ENCODE measurements around the gene TRIM2.

The TRIM2 gene

DNA sequence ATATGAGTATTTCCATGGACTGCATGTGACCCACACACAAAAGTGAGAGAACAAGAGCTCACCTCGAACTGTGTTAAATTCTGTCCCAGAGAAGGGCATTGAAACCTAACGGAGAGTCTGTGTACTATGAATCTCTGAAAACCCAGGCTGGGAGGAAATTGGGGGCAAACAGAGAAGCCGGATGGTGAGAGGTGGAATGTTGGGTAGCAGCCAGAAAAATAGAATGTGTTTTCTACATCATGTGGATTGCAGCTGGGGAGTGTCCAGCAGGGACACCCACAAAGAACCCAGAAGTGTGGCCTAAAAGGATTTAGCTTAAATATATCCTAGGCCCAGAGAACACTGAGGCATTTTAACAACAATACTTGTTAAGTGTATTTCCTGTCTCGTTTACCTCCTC, 178.9 kb downstream of the TRIM2 start:
- TF ChIP-seq, protein P1, sequence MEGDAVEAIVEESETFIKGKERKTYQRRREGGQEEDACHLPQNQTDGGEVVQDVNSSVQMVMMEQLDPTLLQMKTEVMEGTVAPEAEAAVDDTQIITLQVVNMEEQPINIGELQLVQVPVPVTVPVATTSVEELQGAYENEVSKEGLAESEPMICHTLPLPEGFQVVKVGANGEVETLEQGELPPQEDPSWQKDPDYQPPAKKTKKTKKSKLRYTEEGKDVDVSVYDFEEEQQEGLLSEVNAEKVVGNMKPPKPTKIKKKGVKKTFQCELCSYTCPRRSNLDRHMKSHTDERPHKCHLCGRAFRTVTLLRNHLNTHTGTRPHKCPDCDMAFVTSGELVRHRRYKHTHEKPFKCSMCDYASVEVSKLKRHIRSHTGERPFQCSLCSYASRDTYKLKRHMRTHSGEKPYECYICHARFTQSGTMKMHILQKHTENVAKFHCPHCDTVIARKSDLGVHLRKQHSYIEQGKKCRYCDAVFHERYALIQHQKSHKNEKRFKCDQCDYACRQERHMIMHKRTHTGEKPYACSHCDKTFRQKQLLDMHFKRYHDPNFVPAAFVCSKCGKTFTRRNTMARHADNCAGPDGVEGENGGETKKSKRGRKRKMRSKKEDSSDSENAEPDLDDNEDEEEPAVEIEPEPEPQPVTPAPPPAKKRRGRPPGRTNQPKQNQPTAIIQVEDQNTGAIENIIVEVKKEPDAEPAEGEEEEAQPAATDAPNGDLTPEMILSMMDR (conservative IDR thresholded peaks at IDR 0.05): no peak
- no peak overlapping the region for H3K27ac ChIP-seq

DNA sequence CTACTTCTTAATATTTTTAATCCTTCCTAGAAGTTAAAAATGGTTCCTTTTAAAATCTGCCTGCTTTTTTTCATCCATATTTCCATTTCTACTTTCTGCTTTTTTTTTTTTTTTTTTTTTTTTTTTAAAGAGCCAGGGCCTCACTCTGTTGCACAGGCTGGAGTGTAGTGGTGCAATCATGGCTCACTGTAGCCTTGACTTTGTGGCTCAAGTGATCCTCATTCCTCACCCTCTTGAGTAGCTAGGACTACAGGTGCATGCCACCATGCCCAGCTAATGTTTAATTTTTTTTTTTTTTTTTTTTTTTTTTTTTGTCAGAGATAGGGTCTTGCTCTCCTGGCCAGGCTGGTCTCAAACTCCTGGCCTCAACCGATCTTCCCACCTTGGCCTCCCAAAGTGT, 179.9 kb downstream of the TRIM2 start:
- TF ChIP-seq, protein P1 (conservative IDR thresholded peaks at IDR 0.05): no peak
- H3K27ac ChIP-seq: no peak overlapping the region

DNA sequence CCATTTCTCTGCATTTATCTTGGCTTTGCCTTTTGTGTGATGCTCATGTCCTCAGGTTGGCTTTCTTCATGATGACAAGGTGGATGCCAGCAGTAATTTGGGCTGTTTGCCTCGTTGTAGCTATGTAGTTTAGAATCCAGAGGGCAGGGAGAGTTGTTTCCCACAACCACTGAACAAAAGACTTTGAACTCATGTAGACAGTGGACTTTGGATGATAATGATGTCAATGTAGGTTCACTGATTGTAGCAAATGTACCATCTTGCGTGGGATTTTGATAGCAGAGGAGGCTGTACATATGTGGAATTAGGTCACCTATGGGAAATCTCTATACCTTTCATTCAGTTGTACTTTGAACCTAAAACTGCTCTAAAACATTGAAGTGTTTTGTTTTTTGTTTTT, 181.5 kb downstream of the TRIM2 start:
- TF ChIP-seq, protein P1 (conservative IDR thresholded peaks at IDR 0.05): no peak
- no peak overlapping the region for H3K27ac ChIP-seq

DNA sequence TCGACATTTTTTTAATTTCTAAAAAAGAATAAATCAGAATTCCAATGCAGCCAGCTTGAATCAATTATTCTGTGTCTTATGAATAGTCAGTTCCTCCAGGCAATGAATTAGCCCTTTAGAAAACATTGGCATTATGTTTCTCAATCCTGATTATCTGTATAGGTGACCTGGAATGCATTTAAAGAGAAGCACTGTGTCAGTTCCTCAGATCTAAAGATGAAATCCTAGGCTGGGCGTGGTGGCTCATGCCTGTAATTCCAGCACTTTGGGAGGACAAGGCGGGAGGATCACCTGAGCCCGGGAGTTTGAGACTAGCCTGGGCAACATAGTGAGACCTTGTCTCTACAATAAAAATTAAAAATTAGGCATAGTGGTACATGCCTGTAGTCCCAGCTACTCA, 183.7 kb downstream of the TRIM2 start:
- no peak overlapping the region for H3K27ac ChIP-seq
- TF ChIP-seq, protein P1 (conservative IDR thresholded peaks at IDR 0.05): no peak
